Midbrain (tissue), 1 donor: ENCODE data around the gene DLG4.

Source experiments
- DNase-seq: peaks from one replicate; lab custom pipeline; 2025; lab: John Stamatoyannopoulos, UW

The DLG4 gene

GRCh38 chr17:7156342-7156940 is 63.2 kb downstream of the DLG4 start:
- DNase-seq, result no peak

GRCh38 chr17:7147772-7148171 is 71.9 kb downstream of the DLG4 start:
- DNase-seq, result no peak

- DNase-seq, result peak; percentile 22
These were observed 73.5 kb downstream of the DLG4 start for GRCh38 chr17:7146115-7146514.

- no peak for DNase-seq
These were observed 75.4 kb downstream of the DLG4 start for GRCh38 chr17:7144213-7144612.

GRCh38 chr17:7141824-7142223 is 77.8 kb downstream of the DLG4 start:
- DNase-seq, result no peak

- no peak for DNase-seq
These were observed 80.2 kb downstream of the DLG4 start for GRCh38 chr17:7139400-7139799.

- DNase-seq, result no peak
These were observed 80.7 kb downstream of the DLG4 start for GRCh38 chr17:7138800-7139381.

- no peak for DNase-seq
These were observed 82.3 kb downstream of the DLG4 start for GRCh38 chr17:7137171-7137943.
